Activated CD4-positive, alpha-beta T cell treated with anti-CD3 and anti-CD28 coated beads, Interleukin-2, amount 10 ng/mL, durations not matched to agents 7 days and 5 days (primary cell): Measurements from ENCODE around the gene BAZ1B. TPM values are rescaled to one million over a fixed set of nuclear protein-coding genes. Genes with fewer than 3 reads are reported as not detected.
"Not testable (repeated sequence)": the region's sequence is repeated elsewhere in the genome, so short reads cannot be mapped to it uniquely, and the experiment has no call there.

Experiments used
- CTCF ChIA-PET: fragments of 350-600 bp; sonication (Branson Sonifier 250); formaldehyde crosslinking; loops from one replicate; lab custom pipeline; 2021; ENCODE audit warnings: antibody characterized with exemption; lab: Charles Lee
- POLR2A ChIA-PET: fragments of 350-600 bp; sonication (Branson Sonifier 250); formaldehyde crosslinking; loops from one replicate; lab custom pipeline; 2021; ENCODE audit warnings: antibody characterized with exemption; lab: Charles Lee
- DNase-seq: peaks from one replicate; pipeline ENCODE4 v3.0.0-alpha.2; 2020
- H3K27ac Mint-ChIP-seq: one replicate; pipeline ENCODE4 v1.8.0; 2021; ENCODE audit warnings: mild to moderate bottlenecking, moderate library complexity, mixed read lengths
- H3K27me3 Mint-ChIP-seq: one replicate; pipeline ENCODE4 v1.8.0; 2021; ENCODE audit warnings: mixed read lengths
- H3K36me3 Mint-ChIP-seq: one replicate; pipeline ENCODE4 v1.8.0; 2021; ENCODE audit warnings: low read depth, mixed read lengths
- H3K4me1 Mint-ChIP-seq: one replicate; pipeline ENCODE4 v1.8.0; 2021; ENCODE audit warnings: mixed read lengths
- H3K4me3 Mint-ChIP-seq: one replicate; pipeline ENCODE4 v1.8.0; 2021; ENCODE audit warnings: mild to moderate bottlenecking, moderate library complexity, mixed read lengths
- H3K9me3 Mint-ChIP-seq: one replicate; pipeline ENCODE4 v1.8.0; 2021; ENCODE audit warnings: mixed read lengths
- total RNA-seq, 2 experiments: library from RNA; stranded (reverse); gene quantifications; one replicate each; pipeline ENCODE4 v1.2.3, GENCODE V29; 2021

The BAZ1B gene
- total RNA-seq, 2 experiments from 2014 or later: 96.5 to 103 TPM

DNA sequence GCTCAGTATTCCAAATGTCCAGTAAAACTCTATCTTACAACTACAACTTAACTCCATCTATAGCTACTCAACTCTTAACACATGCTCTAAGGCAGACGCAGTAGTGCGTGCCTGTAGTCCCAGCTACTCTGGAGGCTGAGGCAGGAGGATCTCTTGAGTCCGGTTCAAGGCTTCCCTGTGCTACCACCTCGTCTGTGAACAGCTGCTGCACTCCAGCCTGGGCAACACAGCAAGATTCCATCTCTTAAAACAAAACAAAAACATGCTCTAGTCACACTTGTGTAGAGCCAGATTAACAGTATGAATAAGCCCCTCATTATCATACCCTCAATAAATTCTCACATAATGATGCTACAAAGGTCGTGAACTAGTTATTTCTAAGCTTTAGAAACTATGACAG is 3.6 kb downstream of the BAZ1B start:
- DNase-seq: no peak
- Mint-ChIP-seq H3K4me1 (peaks cover 48% of the 10 kb centered on the region), H3K27me3 (no peaks in the 10 kb centered on the region), H3K27ac (peak overlapping the region; percentile 42), H3K9me3 (no peaks in the 10 kb centered on the region), H3K36me3 (peaks cover 49% of the 10 kb centered on the region), H3K4me3 (peak overlapping the region; percentile 96)
- ChIA-PET POLR2A (no interaction called here), CTCF (interaction anchor here (1.0 to 2.0 kb wide), 2 partner anchors 13 to 612 kb away, joined by 3 to 9 read pairs; no protein-coding TSS in a partner anchor)

DNA sequence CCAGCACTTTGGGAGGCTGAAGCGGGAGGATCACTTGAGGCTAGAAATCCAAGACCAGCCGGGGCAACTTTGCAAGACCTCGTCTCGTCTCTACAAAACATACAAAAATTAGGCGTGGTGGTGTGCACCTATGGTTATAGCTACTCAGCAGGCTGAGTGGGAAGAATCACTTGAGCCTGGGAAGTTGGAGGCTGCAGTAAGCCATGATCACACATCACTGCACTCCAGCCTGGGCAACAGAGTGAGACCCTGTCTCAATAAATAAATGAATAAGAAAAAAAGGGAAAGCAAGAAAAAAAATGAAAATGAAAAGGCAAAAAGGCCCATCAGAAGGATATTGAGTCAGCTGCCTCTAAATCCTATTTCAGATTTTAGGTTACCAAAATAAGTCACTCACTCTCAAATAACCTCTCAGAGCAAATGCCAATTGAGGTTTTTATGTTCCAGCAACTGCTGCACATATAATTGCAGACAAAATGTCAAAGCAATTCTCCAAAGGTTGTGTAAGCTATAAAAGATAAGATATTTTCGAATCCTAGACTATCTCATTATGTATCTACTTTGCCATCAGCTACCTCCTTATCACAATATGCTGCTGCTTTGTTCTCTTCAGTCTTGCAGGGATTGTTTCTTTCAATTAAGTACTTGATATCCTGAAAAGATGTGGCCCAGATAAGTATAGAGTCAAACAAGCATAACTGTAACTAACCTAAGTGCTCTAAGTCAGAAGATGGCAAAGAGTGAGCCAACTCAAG is 4.7 kb downstream of the BAZ1B start:
- ChIA-PET CTCF (interaction anchor here (0.6 kb wide), 1 partner anchor 614 kb away, joined by 3 read pairs; no protein-coding TSS in a partner anchor), POLR2A (no interaction called here)
- H3K4me1 Mint-ChIP-seq: peaks cover 46% of the 10 kb centered on the region
- no peaks in the 10 kb centered on the region for H3K9me3 Mint-ChIP-seq
- peak overlapping the region; percentile 36 for H3K27ac Mint-ChIP-seq
- H3K36me3 Mint-ChIP-seq: peaks cover 51% of the 10 kb centered on the region
- DNase-seq: no peak
- no peak overlapping the region for H3K4me3 Mint-ChIP-seq
- no peaks in the 10 kb centered on the region for H3K27me3 Mint-ChIP-seq

DNA sequence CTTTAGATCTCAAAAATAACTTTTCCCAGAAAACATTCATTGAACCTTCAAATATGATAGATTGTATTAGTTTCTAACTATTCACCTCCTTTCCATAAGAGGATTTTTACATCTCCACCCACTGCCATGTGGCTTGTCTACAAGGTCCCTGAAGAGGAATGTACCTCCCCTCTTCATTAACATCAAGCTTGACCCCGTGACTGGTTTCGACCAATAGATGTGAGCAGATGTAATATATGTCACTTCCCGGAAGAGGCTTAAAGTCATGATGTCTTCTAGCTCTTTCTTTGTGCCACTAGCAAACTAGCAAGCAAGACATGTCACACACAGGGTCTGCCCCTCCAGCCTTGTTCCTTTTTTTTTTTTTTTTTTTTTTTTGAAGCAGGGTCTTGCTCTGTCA is 6.9 kb downstream of the BAZ1B start:
- H3K4me3 Mint-ChIP-seq: no peak overlapping the region
- H3K4me1 Mint-ChIP-seq: peaks cover 49% of the 10 kb centered on the region
- CTCF ChIA-PET: interaction anchor here (0.6 to 0.7 kb wide), 2 partner anchors 59 to 465 kb away, joined by 3 to 6 read pairs; no protein-coding TSS in a partner anchor

DNA sequence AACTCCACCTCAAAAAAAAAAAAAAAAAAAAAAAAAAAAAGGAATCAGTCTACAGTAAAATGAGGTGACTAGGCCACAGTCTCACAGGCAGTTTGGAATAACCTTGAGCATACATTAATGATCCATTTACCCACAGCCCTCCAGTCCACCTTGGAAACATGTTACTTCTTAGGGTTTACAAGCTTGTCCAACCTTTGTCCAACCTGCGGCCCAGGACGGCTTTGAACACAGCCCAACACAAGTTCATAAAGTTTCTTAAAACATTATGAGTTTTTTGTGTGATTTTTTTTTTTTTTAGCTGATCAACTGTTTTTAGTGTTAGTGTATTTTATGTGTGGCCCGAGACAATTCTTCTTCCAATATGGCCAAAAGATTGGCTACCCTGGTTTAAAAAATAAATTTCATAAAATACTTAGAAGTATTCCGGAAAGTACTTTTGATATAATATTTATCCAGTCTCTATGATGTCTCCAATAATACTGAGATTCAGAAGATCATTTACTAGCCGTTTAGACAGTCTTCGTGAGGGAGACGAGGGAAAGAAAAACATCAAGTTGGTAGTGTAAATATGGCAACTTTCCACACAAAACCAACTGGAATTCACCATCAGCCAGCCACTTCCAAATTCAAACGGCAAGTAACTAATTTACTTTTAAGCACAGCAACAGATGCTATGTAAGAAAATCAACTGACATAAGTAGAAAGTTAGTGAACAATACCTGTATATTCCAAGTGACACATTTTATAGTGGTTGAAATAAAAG is 9.9 kb downstream of the BAZ1B start:
- Mint-ChIP-seq H3K9me3 (no peaks in the 10 kb centered on the region), H3K36me3 (peaks cover 40% of the 10 kb centered on the region), H3K27ac (peak overlapping the region; percentile 36), H3K4me1 (peaks cover 23% of the 10 kb centered on the region), H3K4me3 (no peak overlapping the region), H3K27me3 (no peaks in the 10 kb centered on the region)
- ChIA-PET POLR2A (no interaction called here), CTCF (no interaction called here)
- DNase-seq: no peak

More for the DNA sequence above, 6.9 kb downstream of the BAZ1B start:
- Mint-ChIP-seq H3K36me3 (peaks cover 51% of the 10 kb centered on the region), H3K9me3 (no peaks in the 10 kb centered on the region), H3K27me3 (no peaks in the 10 kb centered on the region), H3K27ac (no peak overlapping the region)
- DNase-seq: no peak
- POLR2A ChIA-PET: no interaction called here

DNA sequence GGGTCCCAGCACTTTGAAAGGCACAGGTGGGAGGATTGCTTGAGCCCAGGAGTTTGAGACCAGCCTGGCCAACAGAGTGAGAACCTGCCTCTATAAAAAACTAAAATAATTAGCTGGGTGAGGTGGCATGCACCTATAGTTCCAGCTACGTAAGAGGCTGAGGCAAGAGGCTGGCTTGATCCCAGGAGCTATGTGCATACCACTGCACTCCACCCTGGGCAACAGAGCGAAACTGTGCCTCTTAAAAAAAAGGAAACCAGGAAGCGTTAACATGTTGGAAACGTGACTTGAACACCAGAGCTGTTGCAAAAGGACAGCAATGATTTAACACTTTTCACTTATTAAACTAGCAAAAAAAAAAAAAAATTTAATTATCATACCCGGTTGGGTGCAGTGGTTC is 12.6 kb downstream of the BAZ1B start:
- no peak overlapping the region for H3K27ac Mint-ChIP-seq
- H3K36me3 Mint-ChIP-seq: peaks cover 51% of the 10 kb centered on the region
- POLR2A ChIA-PET: no interaction called here
- no peak overlapping the region for H3K4me3 Mint-ChIP-seq
- no peaks in the 10 kb centered on the region for H3K9me3 Mint-ChIP-seq
- CTCF ChIA-PET: interaction anchor here (1.4 kb wide), 1 partner anchor 13 kb away, joined by 4 read pairs; no protein-coding TSS in a partner anchor
- H3K27me3 Mint-ChIP-seq: no peaks in the 10 kb centered on the region
- DNase-seq: no peak
- peaks cover 14% of the 10 kb centered on the region for H3K4me1 Mint-ChIP-seq

DNA sequence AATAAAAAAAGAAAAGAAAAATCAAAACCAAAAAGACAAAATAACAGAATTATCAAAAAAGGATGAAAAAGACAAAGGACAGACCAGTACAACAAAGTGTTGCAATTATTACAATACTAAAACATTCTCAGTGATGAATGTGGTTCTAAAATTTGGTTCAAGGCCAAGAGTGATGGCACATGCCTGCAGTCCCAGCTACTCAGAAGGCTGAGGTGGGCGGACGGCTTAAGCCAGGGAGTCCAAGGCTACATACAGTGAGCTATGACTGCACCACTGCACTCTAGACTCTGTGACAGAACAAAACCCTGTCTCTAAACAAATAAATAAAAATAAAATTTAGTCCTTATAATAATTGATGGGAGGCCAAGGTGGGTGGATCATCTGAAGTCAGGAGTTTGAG is 14.5 kb downstream of the BAZ1B start:
- Mint-ChIP-seq H3K27me3 (no peaks in the 10 kb centered on the region), H3K36me3 (peaks cover 57% of the 10 kb centered on the region), H3K4me3 (no peak overlapping the region), H3K9me3 (no peaks in the 10 kb centered on the region), H3K27ac (no peak overlapping the region), H3K4me1 (peaks cover 9% of the 10 kb centered on the region)
- ChIA-PET POLR2A (no interaction called here), CTCF (interaction anchor here (1.2 to 1.5 kb wide), 2 partner anchors 12 to 35 kb away, joined by 4 to 5 read pairs; no protein-coding TSS in a partner anchor)
- no peak for DNase-seq

DNA sequence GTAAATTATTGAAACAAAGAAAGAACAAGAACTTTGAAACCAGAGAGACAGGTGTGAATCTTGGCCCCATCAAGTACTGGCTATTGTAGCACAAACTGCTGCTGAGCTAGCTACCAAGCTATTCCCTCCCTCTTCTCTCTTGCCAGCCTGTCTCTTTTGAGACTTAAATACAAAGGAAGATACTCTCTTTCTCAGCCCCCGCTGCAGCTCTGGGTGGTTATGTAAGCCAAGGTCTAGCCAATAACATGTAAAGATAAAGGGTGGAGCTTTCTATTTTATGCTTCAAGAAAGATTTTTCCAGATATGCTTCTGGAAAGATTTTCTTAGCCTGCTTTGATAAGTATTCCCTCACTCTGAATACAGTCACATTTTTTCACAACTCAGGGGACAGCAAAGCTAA is 17.2 kb downstream of the BAZ1B start:
- H3K27ac Mint-ChIP-seq: no peak overlapping the region
- no peaks in the 10 kb centered on the region for H3K27me3 Mint-ChIP-seq
- H3K36me3 Mint-ChIP-seq: peaks cover 52% of the 10 kb centered on the region

DNA sequence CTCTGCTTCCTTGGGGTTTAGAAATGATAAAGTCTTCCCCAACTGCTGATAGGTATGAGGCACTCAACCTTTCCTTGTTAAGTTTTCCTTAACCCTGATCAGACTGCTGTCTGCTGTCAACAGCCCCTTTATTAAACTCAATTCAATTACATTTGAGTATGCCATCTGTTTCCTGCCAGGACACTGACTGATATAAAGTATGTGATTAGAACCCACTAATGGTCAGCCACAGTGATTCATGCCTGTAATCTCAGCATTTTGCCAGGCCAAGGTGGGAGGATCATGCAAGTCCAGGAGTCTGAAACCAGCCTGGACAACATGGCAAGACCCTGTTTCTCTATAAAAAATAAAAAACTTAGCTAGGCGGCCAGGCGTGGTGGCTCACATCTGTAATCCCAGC is 18.1 kb downstream of the BAZ1B start:
- Mint-ChIP-seq H3K4me1 (peaks cover 2% of the 10 kb centered on the region), H3K27ac (no peak overlapping the region), H3K27me3 (no peaks in the 10 kb centered on the region), H3K4me3 (no peak overlapping the region), H3K9me3 (no peaks in the 10 kb centered on the region), H3K36me3 (peaks cover 54% of the 10 kb centered on the region)
- DNase-seq: no peak
- ChIA-PET POLR2A (no interaction called here), CTCF (interaction anchor here (1.2 to 2.8 kb wide), 2 partner anchors 15 to 41 kb away, joined by 4 to 9 read pairs; no protein-coding TSS in a partner anchor)

More for the DNA sequence above, 17.2 kb downstream of the BAZ1B start:
- no peaks in the 10 kb centered on the region for H3K9me3 Mint-ChIP-seq
- no peak for DNase-seq
- no peak overlapping the region for H3K4me3 Mint-ChIP-seq
- POLR2A ChIA-PET: no interaction called here
- CTCF ChIA-PET: interaction anchor here (0.5 to 2.8 kb wide), 3 partner anchors 14 to 48 kb away, joined by 3 to 9 read pairs (median 4); no protein-coding TSS in a partner anchor
- peaks cover 2% of the 10 kb centered on the region for H3K4me1 Mint-ChIP-seq

DNA sequence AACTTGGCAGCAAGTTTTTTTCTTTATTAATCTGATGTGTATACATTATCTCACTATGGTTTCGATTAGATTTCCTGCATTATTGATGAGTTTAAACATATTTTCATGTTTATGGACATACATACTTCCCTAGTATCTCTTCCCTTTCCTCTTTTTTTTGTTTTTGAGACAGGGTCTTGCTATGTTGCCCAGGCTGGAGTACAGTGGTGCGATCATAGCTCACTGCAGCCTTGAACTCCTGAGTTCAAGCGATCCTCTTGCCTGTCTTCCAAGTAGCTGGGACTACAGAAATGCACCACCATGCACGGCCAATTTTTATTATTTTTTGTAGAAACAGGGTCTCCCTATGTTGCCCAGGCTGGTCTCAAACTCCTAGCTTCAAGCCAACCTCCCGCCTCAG is 18.9 kb downstream of the BAZ1B start:
- POLR2A ChIA-PET: no interaction called here

DNA sequence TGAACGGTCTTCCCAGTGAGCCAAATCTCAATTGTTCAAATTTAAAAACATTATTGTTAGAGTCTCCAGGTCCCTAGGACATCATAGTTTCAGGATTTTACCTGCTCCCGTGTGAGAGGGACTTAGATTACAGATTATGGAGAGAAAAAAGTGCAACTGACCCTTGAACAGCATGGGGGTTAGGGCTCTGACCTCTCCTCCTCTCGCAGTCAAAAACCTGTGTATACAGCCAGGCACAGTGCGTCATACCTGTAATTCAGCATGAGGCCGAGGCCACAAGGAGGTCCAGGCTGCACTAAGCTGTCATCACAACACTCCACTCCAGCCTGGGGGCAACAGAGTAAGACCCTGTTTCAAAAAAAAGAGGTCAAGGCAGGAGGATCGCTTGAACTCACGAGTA is 25.5 kb downstream of the BAZ1B start:
- H3K27me3 Mint-ChIP-seq: no peaks in the 10 kb centered on the region
- H3K9me3 Mint-ChIP-seq: no peaks in the 10 kb centered on the region
- no peak for DNase-seq
- H3K4me3 Mint-ChIP-seq: no peak overlapping the region
- ChIA-PET CTCF (interaction anchor here (1.0 kb wide), 1 partner anchor 13 kb away, joined by 4 read pairs; no protein-coding TSS in a partner anchor), POLR2A (no interaction called here)
- no peaks in the 10 kb centered on the region for H3K4me1 Mint-ChIP-seq
- H3K27ac Mint-ChIP-seq: no peak overlapping the region
- H3K36me3 Mint-ChIP-seq: peaks cover 61% of the 10 kb centered on the region

More for the DNA sequence above, 18.9 kb downstream of the BAZ1B start:
- Mint-ChIP-seq H3K27me3 (no peaks in the 10 kb centered on the region), H3K27ac (no peak overlapping the region), H3K4me3 (no peak overlapping the region), H3K9me3 (no peaks in the 10 kb centered on the region), H3K36me3 (peaks cover 57% of the 10 kb centered on the region), H3K4me1 (peaks cover 2% of the 10 kb centered on the region)
- CTCF ChIA-PET: no interaction called here
- no peak for DNase-seq

DNA sequence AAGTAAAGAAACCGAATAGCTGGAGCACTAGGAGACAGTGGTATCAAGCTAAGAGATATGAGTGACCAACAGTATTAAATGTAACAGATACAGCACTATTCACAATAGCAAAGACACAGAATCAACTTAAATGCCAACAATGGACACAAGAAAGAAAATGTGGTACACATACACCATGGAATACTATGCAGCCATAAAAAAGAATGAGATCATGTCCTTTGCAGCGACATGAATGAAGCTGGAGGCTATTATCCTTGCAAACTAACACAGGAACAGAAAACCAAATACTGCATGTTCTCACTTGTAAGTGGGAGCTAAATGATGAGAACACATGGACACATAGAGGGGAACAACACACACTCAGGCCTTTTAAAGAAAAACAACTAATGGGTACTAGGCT is 26.6 kb downstream of the BAZ1B start:
- CTCF ChIA-PET, H3K4me1 Mint-ChIP-seq, H3K27me3 Mint-ChIP-seq, H3K9me3 Mint-ChIP-seq, H3K27ac Mint-ChIP-seq, H3K4me3 Mint-ChIP-seq, DNase-seq, POLR2A ChIA-PET: not testable (repeated sequence)
- peaks cover 55% of the 10 kb centered on the region for H3K36me3 Mint-ChIP-seq

DNA sequence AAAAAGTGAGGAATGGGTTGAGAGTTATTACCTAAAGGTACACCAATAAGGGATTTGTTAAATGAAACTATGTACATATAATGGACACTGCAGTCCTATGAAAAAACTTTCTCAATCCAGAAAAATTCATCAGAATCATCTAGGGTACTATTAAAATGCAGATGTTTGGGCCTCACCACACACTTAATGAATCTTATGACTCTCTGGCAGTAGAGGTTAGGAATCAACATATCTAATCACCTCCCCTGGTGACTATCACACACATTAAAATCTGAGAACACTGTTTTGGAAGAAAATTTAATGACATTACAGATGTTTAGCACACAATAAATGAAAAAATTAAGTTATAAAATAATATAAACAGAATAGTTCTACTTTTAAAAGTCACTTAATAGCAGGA is 32.1 kb downstream of the BAZ1B start:
- no peaks in the 10 kb centered on the region for H3K9me3 Mint-ChIP-seq
- DNase-seq: no peak
- no peak overlapping the region for H3K27ac Mint-ChIP-seq
- H3K4me1 Mint-ChIP-seq: peaks cover 3% of the 10 kb centered on the region
- no peak overlapping the region for H3K4me3 Mint-ChIP-seq
- H3K36me3 Mint-ChIP-seq: peaks cover 49% of the 10 kb centered on the region
- POLR2A ChIA-PET: no interaction called here
- CTCF ChIA-PET: interaction anchor here (1.2 to 1.7 kb wide), 3 partner anchors 19 to 186 kb away, joined by 3 to 4 read pairs (median 3); no protein-coding TSS in a partner anchor
- no peaks in the 10 kb centered on the region for H3K27me3 Mint-ChIP-seq
